ENCODE measurements around the gene PLAAT3.

The PLAAT3 gene

DNA sequence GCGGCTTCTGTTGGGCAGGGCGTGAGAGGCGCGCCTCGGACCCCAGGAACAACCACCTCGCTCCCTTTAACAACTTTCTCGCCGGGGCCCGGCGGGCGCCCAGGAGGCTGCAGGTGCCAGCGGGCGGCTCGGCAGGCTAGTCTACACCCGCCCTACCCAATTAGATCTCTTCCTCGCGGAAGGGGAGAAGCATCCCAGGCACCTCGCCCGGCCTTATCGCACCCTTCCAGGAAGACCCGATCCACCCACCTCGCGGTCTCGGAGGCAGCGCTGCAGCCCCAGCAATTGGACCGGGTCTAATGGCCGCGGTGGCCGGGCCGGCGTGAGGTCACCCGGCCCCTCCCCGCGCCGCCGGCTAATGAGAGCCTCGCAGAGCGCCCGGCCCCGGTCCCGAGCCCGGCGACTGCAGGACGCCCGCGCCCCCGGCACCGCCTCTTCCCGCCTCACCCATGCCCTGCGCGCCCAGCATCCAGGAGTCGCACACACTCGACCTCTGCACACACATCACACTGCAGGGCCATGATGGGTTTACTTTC is at the start of gene PLAAT3:
TSS of gene PLAAT3 (minus strand) at position 298 of the 536 bp plus-strand sequence. CDS start 419 bp downstream, outside the sequence.
- no peak for TF ChIP-seq POLR2A (IDR thresholded peaks at IDR 0.05; ENCODE audit: extremely low read depth, insufficient read length)
- TF ChIP-seq, protein P1, sequence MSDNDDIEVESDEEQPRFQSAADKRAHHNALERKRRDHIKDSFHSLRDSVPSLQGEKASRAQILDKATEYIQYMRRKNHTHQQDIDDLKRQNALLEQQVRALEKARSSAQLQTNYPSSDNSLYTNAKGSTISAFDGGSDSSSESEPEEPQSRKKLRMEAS (IDR thresholded peaks at IDR 0.05; ENCODE audit: low read depth, low read length) = no peak
- TF ChIP-seq, protein P2, sequence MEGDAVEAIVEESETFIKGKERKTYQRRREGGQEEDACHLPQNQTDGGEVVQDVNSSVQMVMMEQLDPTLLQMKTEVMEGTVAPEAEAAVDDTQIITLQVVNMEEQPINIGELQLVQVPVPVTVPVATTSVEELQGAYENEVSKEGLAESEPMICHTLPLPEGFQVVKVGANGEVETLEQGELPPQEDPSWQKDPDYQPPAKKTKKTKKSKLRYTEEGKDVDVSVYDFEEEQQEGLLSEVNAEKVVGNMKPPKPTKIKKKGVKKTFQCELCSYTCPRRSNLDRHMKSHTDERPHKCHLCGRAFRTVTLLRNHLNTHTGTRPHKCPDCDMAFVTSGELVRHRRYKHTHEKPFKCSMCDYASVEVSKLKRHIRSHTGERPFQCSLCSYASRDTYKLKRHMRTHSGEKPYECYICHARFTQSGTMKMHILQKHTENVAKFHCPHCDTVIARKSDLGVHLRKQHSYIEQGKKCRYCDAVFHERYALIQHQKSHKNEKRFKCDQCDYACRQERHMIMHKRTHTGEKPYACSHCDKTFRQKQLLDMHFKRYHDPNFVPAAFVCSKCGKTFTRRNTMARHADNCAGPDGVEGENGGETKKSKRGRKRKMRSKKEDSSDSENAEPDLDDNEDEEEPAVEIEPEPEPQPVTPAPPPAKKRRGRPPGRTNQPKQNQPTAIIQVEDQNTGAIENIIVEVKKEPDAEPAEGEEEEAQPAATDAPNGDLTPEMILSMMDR (IDR thresholded peaks at IDR 0.05; ENCODE audit: low read depth, low read length) = no peak
- TF ChIP-seq MYC (IDR thresholded peaks at IDR 0.05; ENCODE audit: low read depth, low read length) = no peak
- peak within 1 kb of the TSS; percentile 42 for H3K4me3 ChIP-seq (ENCODE audit: low read depth, low read length)
- DNase-seq (ENCODE audit: low read depth) = peak; percentile 41

DNA sequence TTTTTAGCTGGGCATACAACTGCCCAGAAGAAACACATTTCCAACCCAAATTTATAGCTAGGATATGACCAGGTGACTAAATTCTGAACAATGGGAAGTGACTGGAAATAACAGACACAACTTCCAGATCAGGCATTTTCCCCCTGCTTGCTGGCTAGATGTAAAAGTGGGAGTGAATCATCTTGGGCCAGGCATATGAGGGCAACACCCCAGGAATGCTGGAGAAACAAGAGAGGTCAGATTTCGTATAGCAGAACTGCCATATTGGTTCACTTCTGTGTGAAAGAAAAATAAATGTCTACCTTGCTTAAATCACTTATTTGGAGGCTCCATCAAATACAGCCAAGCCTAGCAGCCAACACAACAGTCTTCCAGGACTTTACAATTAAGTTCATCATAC is 49.6 kb upstream of the PLAAT3 start:
- TF ChIP-seq MYC (IDR thresholded peaks at IDR 0.05; ENCODE audit: low read depth, low read length) = no peak
- TF ChIP-seq, protein P1 (IDR thresholded peaks at IDR 0.05; ENCODE audit: low read depth, low read length) = no peak
- TF ChIP-seq, protein P2 (IDR thresholded peaks at IDR 0.05; ENCODE audit: low read depth, low read length) = no peak
- TF ChIP-seq POLR2A (IDR thresholded peaks at IDR 0.05; ENCODE audit: extremely low read depth, insufficient read length) = no peak
- no peak overlapping the region for H3K4me3 ChIP-seq (ENCODE audit: low read depth, low read length)
- DNase-seq (ENCODE audit: low read depth) = no peak

DNA sequence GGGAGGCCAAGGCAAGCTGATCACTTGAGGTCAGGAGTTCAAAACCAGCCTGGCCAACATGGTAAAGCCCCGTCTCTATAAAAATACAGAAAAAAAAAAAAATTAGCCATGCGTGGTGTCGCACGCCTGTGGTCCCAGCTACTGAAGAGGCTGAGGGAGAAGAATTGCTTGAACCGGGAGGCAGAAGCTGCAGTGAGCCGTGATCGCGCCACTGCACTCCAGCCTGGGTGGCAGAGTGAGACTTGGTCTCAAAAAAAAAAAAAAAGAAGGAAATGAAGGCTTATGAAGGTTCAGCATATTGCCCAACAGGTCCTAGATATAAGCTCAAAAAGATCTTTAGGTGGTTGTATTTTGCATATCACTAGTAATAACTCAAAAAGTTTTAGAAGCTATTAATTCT is 46.7 kb upstream of the PLAAT3 start:
- H3K4me3 ChIP-seq (ENCODE audit: low read depth, low read length) = no peak overlapping the region
- TF ChIP-seq, protein P1 (IDR thresholded peaks at IDR 0.05; ENCODE audit: low read depth, low read length) = no peak
- TF ChIP-seq, protein P2 (IDR thresholded peaks at IDR 0.05; ENCODE audit: low read depth, low read length) = no peak
- TF ChIP-seq POLR2A (IDR thresholded peaks at IDR 0.05; ENCODE audit: extremely low read depth, insufficient read length) = no peak
- no peak for TF ChIP-seq MYC (IDR thresholded peaks at IDR 0.05; ENCODE audit: low read depth, low read length)
- DNase-seq (ENCODE audit: low read depth) = no peak

DNA sequence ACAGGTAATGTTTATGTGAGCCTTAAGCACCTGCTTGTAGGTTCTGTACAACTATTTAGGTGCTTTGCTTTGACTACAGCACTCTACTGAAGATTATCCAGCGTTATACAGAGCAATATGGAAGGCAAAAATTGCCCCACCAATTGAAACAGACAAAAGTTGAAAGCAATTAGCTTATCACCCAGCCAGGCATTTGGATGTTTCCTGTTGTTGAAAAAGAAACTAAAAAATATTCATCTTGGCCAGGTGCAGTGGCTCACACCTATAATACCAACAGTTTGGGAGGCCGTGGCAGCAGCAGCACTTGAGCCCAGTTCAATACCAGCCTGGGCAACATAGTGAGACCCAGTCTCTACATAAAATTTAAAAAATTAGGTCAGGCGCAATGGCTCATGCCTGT is 38.4 kb upstream of the PLAAT3 start:
- H3K4me3 ChIP-seq (ENCODE audit: low read depth, low read length) = no peak overlapping the region
- no peak for DNase-seq (ENCODE audit: low read depth)
- TF ChIP-seq MYC (IDR thresholded peaks at IDR 0.05; ENCODE audit: low read depth, low read length) = no peak
- TF ChIP-seq, protein P1 (IDR thresholded peaks at IDR 0.05; ENCODE audit: low read depth, low read length) = no peak
- no peak for TF ChIP-seq POLR2A (IDR thresholded peaks at IDR 0.05; ENCODE audit: extremely low read depth, insufficient read length)
- TF ChIP-seq, protein P2 (IDR thresholded peaks at IDR 0.05; ENCODE audit: low read depth, low read length) = no peak

DNA sequence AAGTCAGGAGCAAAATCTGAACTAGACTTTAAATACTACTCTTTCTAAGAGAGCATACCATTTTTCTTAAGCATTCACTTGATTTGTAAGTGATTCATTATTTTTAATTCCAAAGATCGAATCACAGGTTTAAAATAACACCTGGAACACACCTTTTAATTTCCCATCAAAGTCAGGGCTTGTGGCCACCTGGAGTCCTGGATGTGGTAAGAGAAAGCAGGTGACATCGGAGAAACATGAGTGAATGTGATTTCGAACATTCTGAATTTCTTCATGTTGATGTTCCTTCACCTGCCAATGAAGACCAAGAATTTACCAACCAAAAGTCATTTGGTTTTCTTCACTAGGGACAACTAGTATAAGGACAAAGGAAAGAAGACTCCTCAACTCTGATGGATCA is 29.0 kb upstream of the PLAAT3 start:
- H3K4me3 ChIP-seq (ENCODE audit: low read depth, low read length) = no peak overlapping the region
- no peak for DNase-seq (ENCODE audit: low read depth)
- TF ChIP-seq, protein P1 (IDR thresholded peaks at IDR 0.05; ENCODE audit: low read depth, low read length) = no peak
- TF ChIP-seq MYC (IDR thresholded peaks at IDR 0.05; ENCODE audit: low read depth, low read length) (no peak), POLR2A (IDR thresholded peaks at IDR 0.05; ENCODE audit: extremely low read depth, insufficient read length) (no peak)
- TF ChIP-seq, protein P2 (IDR thresholded peaks at IDR 0.05; ENCODE audit: low read depth, low read length) = no peak
